K562 (cell line): ENCODE data around the gene CSK. TPM values are rescaled to one million over a fixed set of nuclear protein-coding genes. Genes with fewer than 3 reads are reported as not detected.

Source experiments
- ATAC-seq: fragments of 200-7000 bp; cut with Tn5 transposase; 3 replicates; pipeline ENCODE4 v1.9.1; 2020; ENCODE audit warnings: moderate library complexity
- BruUV-seq: library from RNA; stranded (reverse); fragments of 400-500 nt; replicated peaks from 2 replicates; lab custom pipeline; 2021; lab: Mats Ljungman, UMichigan
- CTCF ChIA-PET: fragments of 300-600 bp; formaldehyde crosslinking; extraction: SDS; loops from one replicate; lab custom pipeline; 2021; ENCODE audit warnings: low intra/inter-chr PET ratio; lab: Yijun Ruan, JAX
- POLR2A ChIA-PET: fragments of 300-600, 350-650 bp; sonication (Branson Sonifier 250); formaldehyde crosslinking; extraction: SDS; loops from one replicate; lab custom pipeline; 2021; ENCODE audit warnings: antibody characterized with exemption, inconsistent platforms; lab: Yijun Ruan, JAX
- DNase-seq, 4 experiments: peaks; one replicate each; pipeline versions ENCODE4 v3.0.0 to v3.0.0-alpha.2; 2011 to 2018; ENCODE audit warnings: low spot score in 3 of 4, mixed read lengths in 3 of 4; ENCODE audit errors: extremely low read depth in 1 of 4
- FAIRE-seq: peaks from 2 replicates; lab custom pipeline; 2011; peaks lifted over from hg19 to GRCh38; lab: Jason Lieb, UNC
- H2AFZ ChIP-seq: 2 replicates; pipeline ENCODE4 v1.6.0; 2011; ENCODE audit warnings: low read depth, low read length, control low read depth, inconsistent platforms
- H3K27ac ChIP-seq: fragments of 200-600 bp; 3 replicates; pipeline ENCODE4 v1.8.0; 2011; ENCODE audit warnings: low read depth, mild to moderate bottlenecking, control low read depth, inconsistent platforms, low read length, moderate library complexity, mixed read lengths; ENCODE audit errors: extremely low read depth
- H3K27me3 ChIP-seq, 2 experiments: fragments of 300-600 bp in 1 of 2; 2 replicates in 1 of 2; 3 replicates in 1 of 2; pipeline versions ENCODE4 v1.6.0 to v1.8.0; 2011; ENCODE audit warnings: inconsistent platforms in 2 of 2, low read length in 2 of 2, mild to moderate bottlenecking in 1 of 2, mixed read lengths in 1 of 2, moderate library complexity in 1 of 2; ENCODE audit not compliant: control insufficient read depth in 2 of 2, insufficient read depth in 2 of 2
- H3K36me3 ChIP-seq: fragments of 300-600 bp; 3 replicates; pipeline ENCODE4 v1.8.0; 2011; ENCODE audit warnings: mild to moderate bottlenecking, low read length, inconsistent platforms; ENCODE audit not compliant: control insufficient read depth, insufficient read depth
- H3K4me1 ChIP-seq, 2 experiments: fragments of 200-600 bp in 1 of 2; replicated peaks in 1 of 2; 2 replicates in 1 of 2; 3 replicates in 1 of 2; pipeline versions ENCODE4 v1.5.1 to v1.8.0; 2011; ENCODE audit warnings: inconsistent platforms in 2 of 2, low read length in 2 of 2, mild to moderate bottlenecking in 1 of 2, mixed read lengths in 1 of 2, moderate library complexity in 1 of 2; ENCODE audit not compliant: control insufficient read depth in 2 of 2, insufficient read depth in 2 of 2
- H3K4me2 ChIP-seq: 2 replicates; pipeline ENCODE4 v1.6.1; 2011; ENCODE audit warnings: low read length, control low read depth, inconsistent platforms, mixed read lengths; ENCODE audit not compliant: insufficient read depth
- H3K4me3 ChIP-seq: fragments of 200-600 bp; sonication (generic), shearing (Covaris generic); 2 replicates; pipeline ENCODE4 v1.5.1; 2016; ENCODE audit warnings: control low read depth, inconsistent platforms
- H3K79me2 ChIP-seq: fragments of 200-600 bp; 3 replicates; pipeline ENCODE4 v1.8.0; 2011; ENCODE audit warnings: low read length, inconsistent platforms; ENCODE audit not compliant: control insufficient read depth, insufficient read depth
- H3K9ac ChIP-seq, 2 experiments: 2 replicates each; pipeline versions ENCODE4 v1.6.0 to v1.6.1; 2011; ENCODE audit warnings: low read depth in 2 of 2, low read length in 2 of 2, control low read depth in 1 of 2, inconsistent platforms in 1 of 2, mild to moderate bottlenecking in 1 of 2, mixed read lengths in 1 of 2; ENCODE audit not compliant: insufficient read depth in 1 of 2
- H3K9me1 ChIP-seq: one replicate; pipeline ENCODE4 v1.6.0; 2011; ENCODE audit warnings: inconsistent platforms, mild to moderate bottlenecking, low read length, moderate library complexity; ENCODE audit not compliant: control insufficient read depth, insufficient read depth
- H3K9me3 ChIP-seq: replicated peaks from 2 replicates; pipeline ENCODE4 v1.5.1; 2011; ENCODE audit warnings: low read depth, low read length, inconsistent platforms; ENCODE audit not compliant: control insufficient read depth, insufficient read depth
- H4K20me1 ChIP-seq: replicated peaks from 2 replicates; pipeline ENCODE4 v1.6.1; 2011; ENCODE audit warnings: low read length, inconsistent platforms, mixed read lengths; ENCODE audit not compliant: control insufficient read depth, insufficient read depth
- TSC22D4 ChIP-seq: fragments of 450-650 bp; IDR thresholded peaks from 2 replicates; pipeline ENCODE4 v1.6.1; 2016; ENCODE audit warnings: missing genetic modification characterization, missing biosample characterization, control low read depth
- WGBS: fragments of 100-300 bp; shearing (Covaris generic); methylation state at CpG from one replicate; pipeline ENCODE4 v1.1.6; 2016; ENCODE audit warnings: low coverage, mixed read lengths; ENCODE audit not compliant: insufficient coverage; ENCODE audit errors: missing lambda C conversion rate; 5-methylcytosine and 5-hydroxymethylcytosine counted together
- in situ Hi-C: fragments of 300-500 bp; cut with MboI; formaldehyde crosslinking; loops from 4 replicates; pipeline ENCODE4 v1.15.0; 2018; ENCODE audit warnings: inconsistent platforms, mixed read lengths
- intact Hi-C: fragments of 100-400 bp; cut with micrococcal nuclease; formaldehyde crosslinking; loops from 2 replicates; pipeline ENCODE4 v1.14.2; 2022
- polyA plus RNA-seq, 8 experiments: library from polyadenylated mRNA; depleted of rRNA in 4 of 8; stranded (reverse) in 5 of 8; unstranded in 3 of 8; fragments of >200 nt; fragmentation: Nextera tagmentation in 2 of 8; fragmentation: Illumina TruSeq in 1 of 8; extraction: Ambion mirVana in 2 of 8; extraction: Trizol in 1 of 8; gene quantifications; 2 replicates each; pipeline versions ENCODE4 v1.2.1 to v1.2.3, GENCODE V29; 2011 to 2014; ENCODE audit warnings: inconsistent platforms in 1 of 8, missing spikeins in 1 of 8
- total RNA-seq, 7 experiments: library from RNA; depleted of rRNA in 6 of 7; stranded (reverse); fragments of >200 nt in 6 of 7; fragmentation: Illumina TruSeq in 2 of 7; extraction: Trizol in 2 of 7; gene quantifications; 2 replicates each; pipeline versions ENCODE4 v1.2.1 to v1.2.3, GENCODE V29; 2011 to 2021; ENCODE audit warnings: low replicate concordance in 1 of 7
- TF ChIP-seq, protein P1 (sequence below): fragments of 450-650 bp; IDR thresholded peaks from 2 replicates; pipeline ENCODE4 v1.6.1; 2016; ENCODE audit warnings: mild to moderate bottlenecking, moderate library complexity
- TF ChIP-seq, protein P2 (sequence below): IDR thresholded peaks from 2 replicates; pipeline ENCODE4 v1.6.1; 2011; ENCODE audit warnings: borderline replicate concordance, low read depth, mild to moderate bottlenecking, moderate library complexity, low read length; ENCODE audit not compliant: insufficient read depth, poor library complexity, severe bottlenecking
- TF ChIP-seq, protein P3 (sequence below): fragments of 250-450 bp; sonication (Bioruptor Pico); IDR thresholded peaks from 2 replicates; pipeline ENCODE4 v1.8.0; 2021; ENCODE audit warnings: moderate library complexity, mild to moderate bottlenecking, inconsistent platforms

CSK gene
- total and polyA plus RNA-seq, 9 of the 15 experiments (the other 6 are each of a cell fraction or from before 2014, with no cell fraction given) = 1.5 to 112 (median 22.5) TPM

DNA sequence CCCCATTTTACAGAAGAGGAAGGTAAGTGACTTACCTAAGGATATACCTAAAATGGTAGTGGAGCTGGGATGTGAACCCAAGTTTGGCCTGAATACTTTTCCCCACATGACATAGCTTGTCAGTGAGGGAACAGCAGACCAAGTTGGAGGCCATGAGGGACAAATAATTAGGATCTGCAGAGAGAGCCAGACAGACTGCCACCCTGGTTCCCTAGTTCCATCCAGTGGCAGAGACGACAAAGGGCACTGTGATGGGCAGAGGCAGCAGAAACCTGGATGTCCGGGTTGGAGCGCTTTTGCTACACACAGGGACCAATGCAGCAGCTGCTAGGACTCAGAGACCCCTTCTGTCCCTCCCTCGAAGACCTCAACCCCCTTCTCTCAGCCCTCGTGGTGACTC is 45.7 kb downstream of the CSK start:
- Histone ChIP-seq H3K4me1 (peaks cover 0 to 17% of the 10 kb centered on the region in 2 experiments; a peak in 2 of 5 replicates), H2AFZ (no peak overlapping the region)
- intact Hi-C loops = no loop called here
- TF ChIP-seq, protein P1, sequence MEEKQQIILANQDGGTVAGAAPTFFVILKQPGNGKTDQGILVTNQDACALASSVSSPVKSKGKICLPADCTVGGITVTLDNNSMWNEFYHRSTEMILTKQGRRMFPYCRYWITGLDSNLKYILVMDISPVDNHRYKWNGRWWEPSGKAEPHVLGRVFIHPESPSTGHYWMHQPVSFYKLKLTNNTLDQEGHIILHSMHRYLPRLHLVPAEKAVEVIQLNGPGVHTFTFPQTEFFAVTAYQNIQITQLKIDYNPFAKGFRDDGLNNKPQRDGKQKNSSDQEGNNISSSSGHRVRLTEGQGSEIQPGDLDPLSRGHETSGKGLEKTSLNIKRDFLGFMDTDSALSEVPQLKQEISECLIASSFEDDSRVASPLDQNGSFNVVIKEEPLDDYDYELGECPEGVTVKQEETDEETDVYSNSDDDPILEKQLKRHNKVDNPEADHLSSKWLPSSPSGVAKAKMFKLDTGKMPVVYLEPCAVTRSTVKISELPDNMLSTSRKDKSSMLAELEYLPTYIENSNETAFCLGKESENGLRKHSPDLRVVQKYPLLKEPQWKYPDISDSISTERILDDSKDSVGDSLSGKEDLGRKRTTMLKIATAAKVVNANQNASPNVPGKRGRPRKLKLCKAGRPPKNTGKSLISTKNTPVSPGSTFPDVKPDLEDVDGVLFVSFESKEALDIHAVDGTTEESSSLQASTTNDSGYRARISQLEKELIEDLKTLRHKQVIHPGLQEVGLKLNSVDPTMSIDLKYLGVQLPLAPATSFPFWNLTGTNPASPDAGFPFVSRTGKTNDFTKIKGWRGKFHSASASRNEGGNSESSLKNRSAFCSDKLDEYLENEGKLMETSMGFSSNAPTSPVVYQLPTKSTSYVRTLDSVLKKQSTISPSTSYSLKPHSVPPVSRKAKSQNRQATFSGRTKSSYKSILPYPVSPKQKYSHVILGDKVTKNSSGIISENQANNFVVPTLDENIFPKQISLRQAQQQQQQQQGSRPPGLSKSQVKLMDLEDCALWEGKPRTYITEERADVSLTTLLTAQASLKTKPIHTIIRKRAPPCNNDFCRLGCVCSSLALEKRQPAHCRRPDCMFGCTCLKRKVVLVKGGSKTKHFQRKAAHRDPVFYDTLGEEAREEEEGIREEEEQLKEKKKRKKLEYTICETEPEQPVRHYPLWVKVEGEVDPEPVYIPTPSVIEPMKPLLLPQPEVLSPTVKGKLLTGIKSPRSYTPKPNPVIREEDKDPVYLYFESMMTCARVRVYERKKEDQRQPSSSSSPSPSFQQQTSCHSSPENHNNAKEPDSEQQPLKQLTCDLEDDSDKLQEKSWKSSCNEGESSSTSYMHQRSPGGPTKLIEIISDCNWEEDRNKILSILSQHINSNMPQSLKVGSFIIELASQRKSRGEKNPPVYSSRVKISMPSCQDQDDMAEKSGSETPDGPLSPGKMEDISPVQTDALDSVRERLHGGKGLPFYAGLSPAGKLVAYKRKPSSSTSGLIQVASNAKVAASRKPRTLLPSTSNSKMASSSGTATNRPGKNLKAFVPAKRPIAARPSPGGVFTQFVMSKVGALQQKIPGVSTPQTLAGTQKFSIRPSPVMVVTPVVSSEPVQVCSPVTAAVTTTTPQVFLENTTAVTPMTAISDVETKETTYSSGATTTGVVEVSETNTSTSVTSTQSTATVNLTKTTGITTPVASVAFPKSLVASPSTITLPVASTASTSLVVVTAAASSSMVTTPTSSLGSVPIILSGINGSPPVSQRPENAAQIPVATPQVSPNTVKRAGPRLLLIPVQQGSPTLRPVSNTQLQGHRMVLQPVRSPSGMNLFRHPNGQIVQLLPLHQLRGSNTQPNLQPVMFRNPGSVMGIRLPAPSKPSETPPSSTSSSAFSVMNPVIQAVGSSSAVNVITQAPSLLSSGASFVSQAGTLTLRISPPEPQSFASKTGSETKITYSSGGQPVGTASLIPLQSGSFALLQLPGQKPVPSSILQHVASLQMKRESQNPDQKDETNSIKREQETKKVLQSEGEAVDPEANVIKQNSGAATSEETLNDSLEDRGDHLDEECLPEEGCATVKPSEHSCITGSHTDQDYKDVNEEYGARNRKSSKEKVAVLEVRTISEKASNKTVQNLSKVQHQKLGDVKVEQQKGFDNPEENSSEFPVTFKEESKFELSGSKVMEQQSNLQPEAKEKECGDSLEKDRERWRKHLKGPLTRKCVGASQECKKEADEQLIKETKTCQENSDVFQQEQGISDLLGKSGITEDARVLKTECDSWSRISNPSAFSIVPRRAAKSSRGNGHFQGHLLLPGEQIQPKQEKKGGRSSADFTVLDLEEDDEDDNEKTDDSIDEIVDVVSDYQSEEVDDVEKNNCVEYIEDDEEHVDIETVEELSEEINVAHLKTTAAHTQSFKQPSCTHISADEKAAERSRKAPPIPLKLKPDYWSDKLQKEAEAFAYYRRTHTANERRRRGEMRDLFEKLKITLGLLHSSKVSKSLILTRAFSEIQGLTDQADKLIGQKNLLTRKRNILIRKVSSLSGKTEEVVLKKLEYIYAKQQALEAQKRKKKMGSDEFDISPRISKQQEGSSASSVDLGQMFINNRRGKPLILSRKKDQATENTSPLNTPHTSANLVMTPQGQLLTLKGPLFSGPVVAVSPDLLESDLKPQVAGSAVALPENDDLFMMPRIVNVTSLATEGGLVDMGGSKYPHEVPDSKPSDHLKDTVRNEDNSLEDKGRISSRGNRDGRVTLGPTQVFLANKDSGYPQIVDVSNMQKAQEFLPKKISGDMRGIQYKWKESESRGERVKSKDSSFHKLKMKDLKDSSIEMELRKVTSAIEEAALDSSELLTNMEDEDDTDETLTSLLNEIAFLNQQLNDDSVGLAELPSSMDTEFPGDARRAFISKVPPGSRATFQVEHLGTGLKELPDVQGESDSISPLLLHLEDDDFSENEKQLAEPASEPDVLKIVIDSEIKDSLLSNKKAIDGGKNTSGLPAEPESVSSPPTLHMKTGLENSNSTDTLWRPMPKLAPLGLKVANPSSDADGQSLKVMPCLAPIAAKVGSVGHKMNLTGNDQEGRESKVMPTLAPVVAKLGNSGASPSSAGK = no peak
- TF ChIP-seq TSC22D4 (tag) = no peak
- TF ChIP-seq, protein P2, sequence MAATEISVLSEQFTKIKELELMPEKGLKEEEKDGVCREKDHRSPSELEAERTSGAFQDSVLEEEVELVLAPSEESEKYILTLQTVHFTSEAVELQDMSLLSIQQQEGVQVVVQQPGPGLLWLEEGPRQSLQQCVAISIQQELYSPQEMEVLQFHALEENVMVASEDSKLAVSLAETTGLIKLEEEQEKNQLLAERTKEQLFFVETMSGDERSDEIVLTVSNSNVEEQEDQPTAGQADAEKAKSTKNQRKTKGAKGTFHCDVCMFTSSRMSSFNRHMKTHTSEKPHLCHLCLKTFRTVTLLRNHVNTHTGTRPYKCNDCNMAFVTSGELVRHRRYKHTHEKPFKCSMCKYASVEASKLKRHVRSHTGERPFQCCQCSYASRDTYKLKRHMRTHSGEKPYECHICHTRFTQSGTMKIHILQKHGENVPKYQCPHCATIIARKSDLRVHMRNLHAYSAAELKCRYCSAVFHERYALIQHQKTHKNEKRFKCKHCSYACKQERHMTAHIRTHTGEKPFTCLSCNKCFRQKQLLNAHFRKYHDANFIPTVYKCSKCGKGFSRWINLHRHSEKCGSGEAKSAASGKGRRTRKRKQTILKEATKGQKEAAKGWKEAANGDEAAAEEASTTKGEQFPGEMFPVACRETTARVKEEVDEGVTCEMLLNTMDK = no peak
- TF ChIP-seq, protein P3, sequence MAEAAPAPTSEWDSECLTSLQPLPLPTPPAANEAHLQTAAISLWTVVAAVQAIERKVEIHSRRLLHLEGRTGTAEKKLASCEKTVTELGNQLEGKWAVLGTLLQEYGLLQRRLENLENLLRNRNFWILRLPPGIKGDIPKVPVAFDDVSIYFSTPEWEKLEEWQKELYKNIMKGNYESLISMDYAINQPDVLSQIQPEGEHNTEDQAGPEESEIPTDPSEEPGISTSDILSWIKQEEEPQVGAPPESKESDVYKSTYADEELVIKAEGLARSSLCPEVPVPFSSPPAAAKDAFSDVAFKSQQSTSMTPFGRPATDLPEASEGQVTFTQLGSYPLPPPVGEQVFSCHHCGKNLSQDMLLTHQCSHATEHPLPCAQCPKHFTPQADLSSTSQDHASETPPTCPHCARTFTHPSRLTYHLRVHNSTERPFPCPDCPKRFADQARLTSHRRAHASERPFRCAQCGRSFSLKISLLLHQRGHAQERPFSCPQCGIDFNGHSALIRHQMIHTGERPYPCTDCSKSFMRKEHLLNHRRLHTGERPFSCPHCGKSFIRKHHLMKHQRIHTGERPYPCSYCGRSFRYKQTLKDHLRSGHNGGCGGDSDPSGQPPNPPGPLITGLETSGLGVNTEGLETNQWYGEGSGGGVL (CRISPR knock-in tag) = no peak

More for the DNA sequence above, 45.7 kb downstream of the CSK start:
- H3K9me3 ChIP-seq = no peaks in the 10 kb centered on the region
- no peak overlapping the region for H3K9ac ChIP-seq
- no peak for DNase-seq
- WGBS = 2% methylated on average over 5 of the region's 5 CpGs
- in situ Hi-C loops = no loop called here
- H3K79me2 ChIP-seq = no peaks in the 10 kb centered on the region
- ChIA-PET POLR2A (interaction anchor here (0.7 to 1.3 kb wide), 3 partner anchors 11 to 15 kb away, joined by 3 to 5 read pairs (median 3); partner anchors contain the start of gene ULK3), CTCF (no interaction called here)
- no peaks in the 10 kb centered on the region for H3K36me3 ChIP-seq
- peaks cover 13% of the 10 kb centered on the region; the same call in 1 of the 2 replicates for H4K20me1 ChIP-seq
- H3K4me2 ChIP-seq = no peak overlapping the region
- BruUV-seq = no TSS peak
- no peak for ATAC-seq
- FAIRE-seq = peak; percentile 15
- no peaks in the 10 kb centered on the region for H3K9me1 ChIP-seq
- H3K27me3 ChIP-seq = peaks cover 21 to 60% of the 10 kb centered on the region in 2 experiments
- no peak overlapping the region for H3K27ac ChIP-seq
- no peak overlapping the region for H3K4me3 ChIP-seq
